CD4-positive, alpha-beta T cell treated with Interleukin-21 for 1 hour (primary cell): ENCODE data around the gene USP33.
"Not testable (repeated sequence)": the region's sequence is repeated elsewhere in the genome, so short reads cannot be mapped to it uniquely, and the experiment has no call there.

Experiments used
- DNase-seq: peaks from one replicate; pipeline ENCODE4 v3.0.0-alpha.2; 2020

Gene USP33

DNA sequence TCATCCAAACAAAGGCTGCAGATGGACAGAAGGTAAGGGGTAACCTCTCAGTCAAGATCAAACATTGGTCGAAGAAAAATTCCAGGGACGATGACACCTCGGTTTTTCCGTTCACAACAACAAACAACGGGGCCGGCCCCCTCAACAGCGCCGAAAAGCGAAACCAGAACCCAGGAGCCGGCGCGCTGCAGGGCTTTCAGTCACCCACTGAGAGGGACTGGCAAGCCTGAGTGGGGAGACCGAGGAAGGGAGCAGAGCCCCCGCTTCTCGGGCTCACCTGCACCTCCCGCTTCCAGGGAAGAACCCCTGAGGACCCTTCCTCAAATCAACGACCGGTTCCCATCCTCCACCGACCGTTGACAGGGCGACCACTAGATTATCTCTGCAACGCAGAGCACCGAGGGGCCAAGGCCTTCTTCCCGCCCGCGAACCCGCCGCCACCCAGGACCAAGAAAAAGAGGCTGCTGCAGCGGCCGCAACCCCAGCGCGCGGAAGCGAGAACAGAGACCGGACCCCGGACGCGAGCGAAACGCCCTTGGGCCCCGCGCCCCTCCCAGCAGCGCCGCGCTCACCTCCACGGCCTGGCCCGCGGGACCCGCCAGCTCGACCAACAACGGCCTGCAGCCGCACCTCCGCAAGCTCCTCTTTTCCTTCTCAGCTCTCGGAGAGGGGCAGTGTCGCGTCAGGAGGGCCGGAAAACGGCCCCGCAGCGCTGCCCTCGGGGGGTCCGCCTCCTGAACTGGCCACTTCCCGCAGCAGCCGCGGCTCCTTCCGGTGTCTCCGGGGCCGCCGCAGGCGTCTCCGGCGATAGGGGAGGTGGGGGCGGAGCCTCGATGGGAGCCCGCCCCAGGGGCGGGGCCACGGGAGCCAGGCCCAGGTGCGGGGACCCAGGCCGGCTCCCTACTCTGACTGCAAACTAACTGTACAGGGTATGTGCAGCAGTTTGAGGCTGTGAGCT is at the start of gene USP33:
Gene USP33 (minus strand): TSS at position 782 of the 958 bp plus-strand sequence. CDS start 18,155 bp downstream, outside the sequence.
- DNase-seq = peak; percentile 90

DNA sequence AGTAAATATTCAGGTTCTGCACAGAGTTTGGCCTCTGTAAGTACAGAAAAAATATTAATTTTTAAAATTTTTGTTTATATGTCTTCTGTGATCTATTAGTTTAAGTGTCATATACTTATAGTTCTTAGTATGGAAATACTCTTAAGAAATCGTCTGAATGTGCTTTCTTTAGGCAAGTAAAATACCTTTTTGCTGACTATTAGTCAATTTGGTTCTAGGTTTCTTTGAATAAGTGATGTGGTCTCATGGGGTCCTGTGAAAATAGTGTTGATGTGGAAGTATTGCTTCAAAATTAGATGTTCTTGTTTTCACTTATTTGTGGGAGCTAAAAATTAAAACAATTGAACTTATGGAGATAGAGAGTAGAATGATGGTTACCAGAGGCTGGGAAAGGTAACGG is 43.7 kb upstream of the USP33 start:
- DNase-seq = no peak

DNA sequence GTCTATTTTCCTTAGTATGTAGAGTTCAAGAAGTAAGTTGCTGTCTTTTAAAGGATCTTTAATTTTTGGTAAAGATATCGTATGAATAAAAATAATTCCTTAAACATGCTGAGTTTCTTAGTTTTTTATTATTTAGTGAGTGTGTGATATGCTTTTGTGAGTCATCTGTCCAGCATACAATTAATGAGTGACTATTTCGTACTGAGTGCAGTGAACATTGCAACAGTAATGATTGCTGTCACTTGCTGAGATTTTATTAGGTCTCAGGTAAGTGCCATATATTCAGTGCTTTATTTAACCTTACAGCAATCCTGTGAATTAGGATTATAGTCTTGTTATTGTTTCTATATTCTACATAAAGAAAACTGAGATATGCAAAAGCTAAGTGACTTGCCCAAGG is 42.4 kb upstream of the USP33 start:
- no peak for DNase-seq

DNA sequence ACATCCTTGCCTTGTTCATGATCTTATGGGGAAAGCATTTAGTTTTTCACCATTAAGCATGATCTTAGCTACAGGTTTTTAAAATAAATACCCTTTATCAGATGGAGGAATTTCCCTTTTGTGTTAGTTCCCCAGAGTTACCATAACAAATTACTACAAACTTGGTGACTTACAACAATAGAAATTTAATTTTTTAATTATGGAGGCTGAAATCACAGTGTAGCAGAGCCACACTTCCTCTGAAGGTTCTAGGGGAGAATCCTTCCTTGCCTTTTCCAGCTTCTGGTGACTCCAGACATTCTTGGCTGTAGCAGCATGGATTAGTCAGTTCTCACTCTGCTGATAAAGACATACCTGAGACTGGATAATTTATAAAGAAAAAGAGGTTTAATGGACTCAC is 38.3 kb upstream of the USP33 start:
- no peak for DNase-seq

DNA sequence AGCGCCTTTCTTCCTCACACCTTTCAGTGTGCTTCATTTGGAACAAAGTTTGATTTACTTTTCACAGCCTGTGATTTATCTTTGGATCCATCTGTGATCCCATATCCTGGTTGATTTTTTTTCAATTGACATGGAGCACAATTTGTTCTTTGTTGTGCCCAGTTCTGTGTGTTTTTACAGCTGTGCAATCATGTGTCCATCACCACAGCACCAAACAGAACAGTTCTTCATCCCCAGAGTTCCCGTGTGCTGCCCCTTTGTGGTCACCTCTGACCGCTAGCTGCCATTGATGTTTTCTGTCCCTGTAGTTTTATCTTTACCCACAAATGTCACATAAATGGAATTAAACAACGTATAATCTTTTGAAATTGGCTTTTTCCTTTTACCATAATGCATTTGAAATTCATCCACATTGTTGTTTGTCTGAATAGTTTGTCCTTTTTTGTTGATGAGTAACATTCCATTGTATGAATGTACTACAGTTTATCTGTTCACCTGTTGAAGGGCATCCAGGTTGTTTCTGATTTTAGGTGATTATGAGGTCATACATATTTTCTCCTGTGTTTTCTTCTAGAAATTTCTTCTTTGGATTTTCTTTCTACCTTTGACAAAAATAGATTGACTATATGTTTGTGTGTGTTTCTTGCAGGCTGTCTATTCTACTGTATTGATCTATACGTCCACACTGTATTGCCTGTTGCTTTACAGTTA is 37.2 kb upstream of the USP33 start:
- no peak for DNase-seq

DNA sequence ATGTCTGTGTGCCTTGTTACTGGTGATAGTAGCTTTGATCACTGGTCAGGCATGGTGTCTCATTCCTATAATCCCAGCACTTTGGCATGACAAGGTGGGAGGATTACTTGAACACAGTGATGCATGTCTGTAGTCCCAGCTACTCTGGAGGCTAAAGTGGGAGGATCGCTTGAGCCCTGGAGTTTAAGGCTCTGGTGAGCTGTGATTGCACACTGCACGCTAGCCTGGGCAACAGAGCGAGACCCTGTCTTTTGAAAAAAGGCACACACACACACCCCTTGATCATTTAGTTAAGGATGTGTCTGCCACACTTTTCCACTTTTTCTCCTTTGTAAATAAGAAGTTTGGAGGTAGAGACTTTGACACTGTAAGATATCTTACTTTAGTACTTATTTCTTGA is 34.9 kb upstream of the USP33 start:
- no peak for DNase-seq

DNA sequence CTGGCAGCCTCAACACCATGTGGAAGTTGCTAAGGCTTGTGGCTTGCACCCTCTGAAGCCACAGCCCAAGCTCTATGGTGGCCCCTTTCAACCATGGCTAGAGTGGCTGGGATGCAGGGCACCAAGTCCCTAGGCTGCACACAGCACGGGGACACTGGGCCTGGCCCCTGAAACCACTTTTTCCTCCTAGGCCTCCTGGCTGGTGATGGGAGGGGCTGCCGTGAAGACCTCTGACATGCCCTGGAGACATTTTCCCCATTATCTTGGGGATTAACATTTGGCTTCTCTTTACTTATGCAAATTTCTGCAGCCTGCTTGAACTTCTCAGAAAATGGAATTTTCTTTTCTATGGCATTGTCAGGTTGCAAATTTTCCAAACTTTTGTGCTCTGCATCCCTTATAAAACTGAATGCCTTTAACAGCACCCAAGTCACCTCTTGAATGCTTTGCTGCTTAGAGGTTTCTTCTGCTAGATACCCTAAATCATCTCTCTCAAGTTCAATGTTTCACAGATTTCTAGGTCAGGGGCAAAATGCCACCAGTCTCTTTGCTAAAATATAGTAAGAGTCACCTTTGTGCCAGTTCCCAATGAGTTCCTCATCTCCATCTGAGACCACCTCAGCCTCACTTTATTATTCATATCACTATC is 26.6 kb upstream of the USP33 start:
- DNase-seq = not testable (repeated sequence)

DNA sequence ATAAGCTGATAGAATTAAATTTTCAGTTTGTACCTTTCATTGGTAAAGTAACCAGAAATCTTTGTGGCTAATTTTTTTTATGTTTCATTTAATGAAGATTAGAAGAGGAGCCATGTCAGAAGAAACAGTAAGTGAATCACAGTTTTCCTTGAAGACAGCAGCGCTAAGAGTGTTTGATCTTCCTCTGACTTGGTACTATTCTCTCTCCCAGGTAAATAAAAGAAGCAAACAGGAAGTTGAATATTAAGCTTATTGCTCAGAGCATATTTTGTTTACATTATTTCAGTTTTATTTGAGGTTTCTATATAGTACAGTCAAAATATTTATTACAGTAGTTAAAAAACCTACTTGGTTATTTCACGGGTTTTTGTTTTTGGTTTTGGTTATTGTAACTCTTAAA is 23.5 kb upstream of the USP33 start:
- DNase-seq = no peak

DNA sequence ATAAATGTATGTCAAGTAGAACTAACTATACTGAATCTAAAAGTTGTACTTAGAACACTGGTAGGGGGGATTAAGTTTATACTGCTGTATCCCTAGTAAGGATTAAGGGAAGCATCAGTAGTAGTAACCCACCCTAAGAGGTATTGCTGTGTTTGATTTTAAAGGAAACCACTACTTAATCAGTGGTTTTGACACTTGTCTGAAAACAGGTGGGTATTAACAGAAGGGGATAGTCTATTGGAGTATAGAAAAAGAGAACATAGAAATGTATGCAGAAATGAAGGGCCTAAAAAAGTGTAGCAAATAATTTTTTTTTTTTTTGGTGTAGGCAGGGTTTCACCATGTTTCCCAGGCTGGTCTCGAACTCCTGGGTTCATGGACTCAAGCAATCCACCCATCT is 22.0 kb upstream of the USP33 start:
- DNase-seq = no peak

DNA sequence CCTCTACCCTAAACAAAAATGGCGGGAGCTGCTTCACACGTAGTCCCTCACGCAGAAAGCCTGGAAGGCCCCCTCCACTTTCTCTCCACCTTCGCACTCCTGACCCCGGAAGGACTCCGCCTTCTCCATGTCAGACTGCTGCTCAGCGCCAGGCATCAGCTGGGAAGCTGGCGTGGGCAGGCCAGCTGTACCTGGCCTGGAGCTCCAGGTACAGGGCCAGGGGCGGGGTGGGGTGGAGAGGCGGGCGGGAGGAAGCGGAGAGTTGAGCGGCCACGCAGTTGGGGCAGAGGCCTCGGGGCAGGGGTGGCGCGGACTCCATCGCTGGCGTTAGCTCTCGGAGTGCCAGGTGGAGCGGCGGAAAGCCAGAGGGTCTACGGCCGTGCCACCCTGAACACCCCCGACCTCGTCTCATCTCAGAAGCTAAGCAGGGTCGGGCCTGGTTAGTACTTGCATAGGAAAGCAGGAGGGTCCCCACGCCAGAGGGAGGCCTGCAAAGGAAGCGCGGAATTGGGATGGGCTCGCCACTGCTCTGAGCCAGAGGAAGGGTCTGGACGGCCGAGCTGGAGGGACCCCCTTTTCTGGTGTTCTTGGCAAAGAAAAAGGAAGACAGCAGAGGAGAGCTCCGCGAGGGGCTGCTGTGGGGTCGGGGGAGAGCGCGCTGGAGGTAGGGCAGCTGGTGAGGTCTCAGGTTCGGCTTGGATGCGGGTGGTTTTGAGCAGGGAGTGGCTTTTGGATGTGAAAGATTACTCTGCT is 20.1 kb upstream of the USP33 start, which contains the start of gene MIGA1:
Gene MIGA1 (plus strand): TSS at position 121 of the 753 bp plus-strand sequence. CDS start 3,604 bp downstream, outside the sequence.
- peak; percentile 93 for DNase-seq

DNA sequence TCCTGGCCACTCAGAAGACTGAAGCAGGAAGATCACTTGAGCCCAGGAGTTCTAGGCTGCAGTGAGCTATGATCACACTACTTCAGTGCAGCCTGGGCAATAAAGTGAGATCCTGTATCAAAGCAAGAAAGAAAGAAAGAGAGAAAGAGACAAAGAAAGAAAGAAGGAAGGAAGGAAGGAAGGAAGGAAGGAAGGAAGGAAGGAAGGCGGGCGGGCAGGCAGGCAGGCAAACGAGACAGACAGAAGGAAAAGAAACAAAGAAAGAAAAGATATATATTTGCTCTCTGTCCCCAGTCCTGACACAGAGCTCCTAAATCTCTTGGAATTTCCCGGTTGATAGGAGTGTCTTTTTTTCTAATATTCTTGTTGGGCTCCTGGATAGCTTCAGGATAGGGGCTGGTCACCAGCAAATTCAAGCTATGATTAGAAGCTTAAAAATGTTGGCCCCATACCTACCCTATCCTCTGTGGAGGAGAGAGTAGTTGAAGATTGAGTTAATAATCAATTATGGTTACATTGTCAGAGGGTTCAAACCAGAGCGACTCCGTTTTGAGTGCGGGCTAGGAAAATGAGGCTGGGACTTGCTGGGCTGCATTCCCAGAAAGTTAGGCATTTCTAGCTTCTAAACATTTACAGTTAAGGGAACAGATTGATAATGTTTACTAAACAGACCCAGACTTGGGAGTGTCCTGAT is 16.5 kb upstream of the USP33 start:
- DNase-seq = no peak

DNA sequence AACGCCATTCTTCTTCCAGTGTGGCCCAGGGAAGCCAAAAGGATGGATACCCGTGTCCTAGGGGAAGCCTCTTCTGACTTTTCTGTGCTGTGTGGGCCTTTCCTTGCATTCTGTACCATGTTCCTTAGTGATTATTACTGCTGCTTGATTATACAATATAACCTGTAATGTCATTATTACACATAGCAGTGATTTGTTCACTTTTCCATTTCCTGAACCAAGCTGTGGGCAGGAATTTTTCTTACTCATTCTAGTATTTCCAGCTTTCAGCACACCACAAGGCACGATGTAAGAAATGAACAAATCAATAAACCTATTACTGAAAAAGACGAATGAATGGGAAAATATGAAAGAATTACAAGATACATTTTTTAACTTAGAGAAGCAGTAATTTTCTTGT is 8.4 kb upstream of the USP33 start:
- DNase-seq = no peak

DNA sequence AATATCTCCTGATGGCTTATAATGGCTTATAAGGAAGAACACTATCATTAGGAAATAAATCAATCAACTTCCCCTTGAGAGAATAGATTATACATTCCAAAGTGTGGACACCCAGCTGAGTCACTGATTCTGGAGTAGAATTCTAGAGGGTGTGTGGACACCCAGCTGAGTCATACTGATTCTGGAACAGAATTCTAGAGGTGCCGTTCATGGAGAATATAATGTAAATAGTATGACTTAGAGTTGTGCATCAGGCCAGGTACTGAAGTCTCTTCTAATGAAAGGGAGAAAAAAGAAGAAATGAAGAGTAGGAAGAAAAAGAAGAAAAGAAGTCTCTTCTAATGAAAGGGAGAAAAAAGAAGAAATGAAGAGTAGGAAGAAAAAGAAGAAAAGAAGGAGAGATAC is 2.4 kb upstream of the USP33 start:
- no peak for DNase-seq

DNA sequence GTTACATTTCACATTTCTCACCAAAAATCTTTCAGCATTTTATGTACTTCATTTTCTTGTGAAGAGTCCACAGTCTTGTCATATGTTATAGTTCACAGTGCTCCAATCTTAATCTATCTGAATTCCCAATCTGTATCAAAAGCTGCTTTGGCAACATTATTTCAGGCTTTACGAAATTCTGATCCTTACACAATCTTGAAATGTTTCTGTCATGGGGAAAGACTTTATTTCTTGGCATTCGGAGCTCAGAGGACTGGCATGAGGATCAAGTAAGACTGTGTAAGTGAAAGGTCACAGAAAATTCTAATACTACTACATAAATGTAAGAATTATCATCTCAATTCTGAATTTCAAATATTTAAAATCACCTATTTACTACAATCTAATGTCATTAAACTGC is 2.0 kb downstream of the USP33 start:
- no peak for DNase-seq

DNA sequence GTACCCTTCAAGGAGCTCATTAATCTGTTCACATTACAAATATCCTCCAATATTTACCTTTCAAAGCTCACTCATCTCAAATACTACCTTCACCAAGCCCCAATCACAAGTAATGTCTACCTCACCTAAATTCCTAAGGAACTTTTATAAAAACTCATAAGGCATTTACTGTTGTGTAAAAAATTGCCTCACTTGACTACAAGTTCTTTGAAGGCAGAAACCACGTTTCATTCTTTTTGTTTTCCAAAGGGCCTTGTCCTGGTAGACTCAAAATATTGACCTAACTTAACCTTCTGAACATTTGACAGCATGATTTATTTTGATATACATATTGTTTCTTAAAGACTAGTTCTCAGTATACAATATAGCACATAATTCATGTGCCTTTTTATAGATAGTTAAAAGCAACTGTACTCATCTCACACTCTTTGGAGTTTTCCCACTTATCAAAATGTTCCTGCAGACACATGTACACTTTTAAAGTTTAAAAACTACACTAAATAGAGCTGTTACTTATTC is 2.5 kb downstream of the USP33 start:
- DNase-seq = no peak

DNA sequence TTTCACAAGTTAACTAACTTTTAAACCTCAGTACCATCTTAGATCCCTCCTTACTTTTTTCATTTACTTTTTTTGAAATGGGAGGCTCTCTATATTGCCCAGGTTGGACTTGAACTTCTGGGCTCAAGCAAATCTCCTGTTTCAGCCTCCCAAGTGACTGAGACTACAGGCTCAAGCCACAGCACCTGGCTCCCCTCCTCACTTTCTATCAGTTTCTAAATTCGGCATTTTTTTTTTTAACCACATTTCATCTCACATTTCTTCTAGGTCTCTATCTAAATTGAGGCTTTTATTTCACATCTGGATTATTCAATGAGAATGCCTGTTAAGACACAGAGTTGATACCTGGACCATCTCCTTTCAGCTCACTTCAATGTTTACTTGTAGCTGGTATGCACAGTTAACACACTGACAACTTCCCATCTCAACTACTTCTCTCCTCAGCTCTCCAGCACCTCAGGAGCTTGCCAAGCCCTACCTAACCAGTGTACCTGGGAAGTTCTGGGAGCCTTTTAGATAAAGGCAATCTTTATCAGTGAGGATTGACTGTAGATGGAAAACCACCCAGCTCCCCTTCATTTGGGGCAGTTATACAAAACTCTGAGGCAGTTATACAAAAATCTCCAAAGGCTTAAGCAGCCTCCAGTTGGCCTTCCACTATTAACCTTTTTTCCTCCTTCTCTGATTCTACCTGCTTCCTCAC is 3.4 kb downstream of the USP33 start:
- no peak for DNase-seq

DNA sequence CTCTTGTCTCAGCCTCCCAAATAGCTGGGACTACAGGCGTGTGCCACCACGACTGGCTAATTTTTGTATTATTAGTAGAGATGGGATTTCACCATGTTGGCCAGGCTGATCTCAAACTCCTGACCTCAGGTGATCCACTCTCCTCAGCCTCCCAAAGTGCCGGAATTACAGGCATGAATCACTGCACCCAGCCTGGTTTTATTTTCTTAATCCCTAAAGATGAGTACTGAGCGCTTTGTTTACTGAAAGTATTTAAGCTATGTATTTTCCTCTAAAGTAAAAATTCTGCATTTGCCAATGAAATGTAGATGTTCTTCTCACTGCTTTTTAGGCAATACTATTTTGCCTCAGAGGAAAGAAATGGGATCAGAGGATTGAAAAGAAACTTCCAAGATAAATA is 10.2 kb downstream of the USP33 start:
- DNase-seq = not testable (repeated sequence)

DNA sequence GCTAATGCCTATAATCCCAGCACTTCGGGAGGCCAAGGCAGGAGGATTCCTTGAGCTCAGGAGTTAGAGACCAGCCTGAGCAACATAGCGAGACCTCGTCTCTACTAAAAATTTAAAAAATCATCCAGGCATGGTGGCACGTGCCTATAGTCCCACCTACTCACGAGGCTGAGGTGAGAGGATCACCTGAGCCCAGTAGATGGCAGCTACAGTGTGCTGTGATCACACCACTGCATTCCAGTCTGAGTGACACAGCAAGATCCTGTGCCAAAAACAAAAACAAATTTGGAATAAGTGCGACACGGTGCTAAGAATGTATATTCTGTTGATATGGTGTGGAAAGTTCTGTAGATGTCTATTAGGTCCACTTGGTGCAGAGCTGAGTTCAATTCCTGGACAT is 15.1 kb downstream of the USP33 start:
- DNase-seq = no peak

DNA sequence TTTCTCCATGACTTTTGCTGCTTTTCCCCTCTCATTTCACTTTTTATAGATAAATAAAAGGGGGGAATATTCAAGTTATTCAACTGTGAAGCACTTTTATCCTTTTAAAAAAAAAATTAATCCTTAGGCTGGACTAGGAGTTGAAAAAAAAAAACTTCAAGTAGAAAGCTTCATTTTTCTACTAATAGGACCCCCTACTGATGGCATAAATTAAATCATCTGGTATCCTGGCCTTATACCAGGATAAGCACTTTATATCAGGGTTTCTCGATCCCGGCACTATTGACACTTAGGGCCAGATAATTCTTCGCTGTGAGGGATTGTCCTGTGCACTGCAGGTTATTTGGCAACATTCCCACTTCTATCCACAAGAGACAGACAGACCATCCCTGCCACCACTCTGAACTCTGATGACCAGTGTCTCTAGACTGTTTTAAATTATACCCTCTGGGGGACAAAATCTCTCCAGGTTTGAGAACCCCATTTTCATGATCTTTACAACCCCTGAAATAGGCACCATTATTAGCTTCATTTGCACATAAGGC is 17.6 kb downstream of the USP33 start:
- no peak for DNase-seq

DNA sequence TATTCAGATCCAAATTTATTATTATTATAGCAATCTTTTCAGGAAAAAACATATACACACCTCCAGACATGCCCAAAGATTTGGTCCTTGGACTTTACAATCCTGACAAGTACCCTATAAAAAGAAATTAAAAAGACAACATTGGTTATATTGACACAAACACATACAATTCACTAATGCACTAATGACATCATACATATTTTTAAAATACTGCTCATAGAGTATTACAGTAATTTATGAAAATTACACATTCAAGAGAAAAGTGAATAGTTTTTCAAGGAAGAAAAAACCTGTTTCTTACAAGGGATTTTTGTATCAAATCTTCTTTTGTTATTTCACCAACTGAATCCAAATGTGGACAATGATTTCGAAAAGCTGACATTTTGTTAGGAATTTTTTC is 18.3 kb downstream of the USP33 start:
- no peak for DNase-seq

DNA sequence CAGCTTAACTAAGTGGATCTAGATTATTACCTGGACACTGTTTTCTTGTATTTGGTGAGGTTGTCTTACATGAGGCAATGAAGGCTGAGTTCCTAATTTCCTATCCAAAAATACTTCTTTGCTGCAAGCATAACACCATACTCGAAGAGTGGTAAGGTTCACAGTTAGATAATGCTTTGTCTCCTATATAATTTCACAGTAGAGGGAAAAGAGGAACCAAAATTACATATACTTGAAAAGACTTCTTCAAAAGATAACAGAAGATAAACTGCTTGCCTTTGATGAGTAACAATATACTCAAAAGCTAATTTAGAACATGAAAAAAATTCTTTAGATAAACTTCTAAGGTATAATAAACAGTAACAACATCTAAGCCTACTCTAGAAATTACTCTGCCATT is 20.4 kb downstream of the USP33 start:
- no peak for DNase-seq
